Jurkat, Clone E6-1 (cell line): ENCODE measurements around the gene NPHP3.

Experiments
- DNase-seq: peaks from one replicate; pipeline ENCODE4 v3.0.0-alpha.2; 2011; ENCODE audit warnings: low read depth, low spot score
- H3K4me3 ChIP-seq: 2 replicates; pipeline ENCODE4 v1.5.1; 2011; ENCODE audit warnings: mild to moderate bottlenecking, low read length, control low read depth, moderate library complexity

The NPHP3 gene

GRCh38 chr3:132695422-132695821 is 26.8 kb downstream of the NPHP3 start:
- H3K4me3 ChIP-seq = no peak overlapping the region
- DNase-seq = no peak

DNA sequence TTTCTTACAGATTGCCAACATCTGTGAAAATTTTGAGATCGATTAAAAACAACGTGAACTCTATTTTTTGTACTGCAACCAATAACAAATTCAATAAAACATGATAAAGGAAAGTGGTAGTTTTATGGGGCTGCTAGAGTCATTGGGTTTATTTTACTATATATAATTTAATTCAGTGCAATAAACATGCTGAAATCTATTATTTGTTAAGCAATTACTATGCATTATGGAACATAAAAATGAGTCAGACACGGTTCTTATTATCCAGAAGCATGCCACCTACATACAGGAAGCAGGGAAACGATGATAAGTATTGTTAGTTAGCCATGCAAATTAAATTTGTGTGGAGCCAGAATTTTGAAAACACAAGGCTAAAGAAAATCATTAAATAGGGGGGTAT is 27.2 kb downstream of the NPHP3 start:
- no peak for DNase-seq
- H3K4me3 ChIP-seq = no peak overlapping the region

DNA sequence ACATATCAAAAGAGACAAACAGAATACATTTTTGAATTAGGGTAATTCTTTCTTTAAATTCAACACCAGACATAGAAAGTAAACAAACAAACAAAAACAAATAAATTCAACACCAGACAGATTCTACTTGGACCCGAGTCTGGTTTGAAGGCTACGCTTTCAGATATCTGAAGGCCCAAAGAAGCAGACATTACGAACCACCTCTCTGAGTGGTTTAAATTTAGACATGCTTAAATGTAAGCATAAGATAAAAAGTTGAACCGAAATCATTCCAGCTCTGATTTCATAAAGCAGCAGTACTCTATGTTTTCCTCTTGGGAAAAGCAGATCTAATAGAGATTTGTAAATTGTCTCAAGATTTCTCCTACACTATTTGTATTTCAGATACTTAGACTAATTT is 32.2 kb downstream of the NPHP3 start:
- no peak for DNase-seq
- H3K4me3 ChIP-seq = no peak overlapping the region

GRCh38 chr3:132682201-132682600 is 40.0 kb downstream of the NPHP3 start:
- H3K4me3 ChIP-seq = no peak overlapping the region
- DNase-seq = no peak

DNA sequence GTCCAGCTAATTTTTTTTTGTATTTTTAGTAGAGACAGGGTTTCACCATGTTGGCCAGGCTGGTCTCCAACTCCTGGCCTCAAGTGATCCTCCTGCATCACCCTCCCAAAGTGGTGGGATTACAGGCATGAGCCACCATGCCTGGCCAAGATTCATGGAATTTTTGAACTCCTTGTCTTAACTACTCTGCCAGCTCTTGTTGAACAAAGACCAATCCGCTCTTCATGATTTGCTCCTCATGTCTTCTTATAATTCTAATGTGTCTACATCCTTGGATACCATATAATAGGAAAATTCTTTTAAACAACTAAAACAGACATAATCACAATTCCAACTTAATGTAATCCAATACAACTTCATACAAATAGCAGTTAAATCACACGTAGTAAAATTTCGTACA is 40.8 kb downstream of the NPHP3 start:
- no peak for DNase-seq
- H3K4me3 ChIP-seq = no peak overlapping the region

- no peak overlapping the region for H3K4me3 ChIP-seq
- no peak for DNase-seq
Measured at GRCh38 chr3:132679911-132680310, 42.3 kb downstream of the NPHP3 start.

DNA sequence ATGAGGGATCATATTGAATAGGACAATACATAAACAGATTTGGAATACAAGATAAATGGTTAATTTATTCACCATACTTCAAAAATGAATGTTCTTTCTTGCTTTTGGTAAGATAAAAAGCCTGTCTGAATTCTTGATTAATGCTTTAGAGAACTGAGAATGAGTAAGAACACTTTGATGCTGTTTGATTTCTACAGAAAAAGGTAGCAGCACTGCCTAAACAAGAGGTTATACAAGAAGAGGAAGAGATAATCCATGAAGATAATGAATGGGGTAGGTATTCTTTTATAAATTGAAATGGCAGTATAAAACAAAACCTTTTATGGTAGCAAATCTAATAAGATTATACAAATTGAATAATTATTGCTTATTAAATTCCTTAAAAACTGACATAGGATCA is 46.8 kb downstream of the NPHP3 start:
- H3K4me3 ChIP-seq = no peak overlapping the region
- DNase-seq = no peak

- no peak overlapping the region for H3K4me3 ChIP-seq
- DNase-seq = no peak
Measured at GRCh38 chr3:132669256-132669777, 52.9 kb downstream of the NPHP3 start.

DNA sequence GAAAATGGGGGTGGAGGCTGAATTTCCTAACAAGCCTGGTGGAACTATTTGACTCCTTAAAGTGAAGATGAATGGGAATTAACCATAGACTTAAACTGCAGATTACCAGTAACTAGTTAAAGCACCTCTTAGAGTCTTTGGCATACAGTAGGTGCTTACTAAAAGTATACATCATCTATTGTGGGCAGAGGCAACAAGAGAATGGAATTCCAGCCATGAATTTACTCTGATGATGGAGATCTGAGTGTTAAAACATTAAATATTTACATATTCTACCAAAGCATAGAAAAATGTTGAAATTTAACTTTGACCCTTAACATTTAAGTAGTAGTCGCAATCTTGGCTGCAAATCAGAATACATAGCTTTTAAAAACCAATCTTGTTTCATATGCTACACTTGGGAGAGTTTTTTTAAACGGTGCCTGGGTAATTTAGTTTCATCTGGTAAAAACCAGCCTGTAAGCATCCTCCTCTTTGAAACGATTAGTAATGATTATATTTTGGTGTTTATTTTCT is 56.9 kb downstream of the NPHP3 start:
- H3K4me3 ChIP-seq = no peak overlapping the region
- no peak for DNase-seq

GRCh38 chr3:132662212-132662611 is 60.0 kb downstream of the NPHP3 start:
- H3K4me3 ChIP-seq = no peak overlapping the region
- DNase-seq = no peak

DNA sequence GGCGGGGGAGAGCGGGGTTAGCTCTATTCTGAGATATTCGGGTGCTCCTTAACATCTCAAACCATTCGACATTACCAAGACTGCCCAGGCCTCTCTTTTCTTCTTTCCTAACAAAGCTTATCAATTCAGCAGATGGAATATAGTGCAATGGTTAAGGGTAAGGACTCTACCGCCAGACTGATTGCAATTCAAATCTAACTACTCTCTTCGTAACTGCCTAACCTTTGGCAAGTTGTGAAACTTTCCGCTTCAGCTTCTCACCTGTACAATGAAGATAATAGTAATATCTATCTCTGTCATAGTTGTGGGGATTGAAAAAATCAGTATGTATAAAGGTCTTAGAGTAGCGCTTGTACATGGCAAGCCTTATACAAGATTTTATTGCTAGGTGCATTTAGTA is 61.1 kb downstream of the NPHP3 start:
- DNase-seq = no peak
- H3K4me3 ChIP-seq = peak overlapping the region; percentile 90

DNA sequence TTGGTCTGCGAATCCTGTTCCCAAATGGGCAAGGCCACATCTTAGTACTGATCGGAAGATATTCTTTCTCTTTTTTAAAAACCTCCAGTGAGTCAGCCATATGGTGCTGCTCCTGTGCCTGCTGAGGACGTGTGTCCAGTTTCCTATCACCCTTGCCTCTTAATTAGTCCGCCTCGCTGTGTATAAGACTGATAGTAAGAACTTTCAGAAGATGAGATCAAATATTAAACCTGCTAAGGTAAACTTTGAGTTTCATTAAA is 61.5 kb downstream of the NPHP3 start:
- no peak for DNase-seq
- H3K4me3 ChIP-seq = peak overlapping the region; percentile 90

- peak; percentile 55 for DNase-seq
Measured at GRCh38 chr3:132660052-132660810, 62.0 kb downstream of the NPHP3 start, which contains the start of gene UBA5. UBA5 (plus strand) TSS chr3:132660329; CDS start chr3:132660538, 209 bp downstream.

DNA sequence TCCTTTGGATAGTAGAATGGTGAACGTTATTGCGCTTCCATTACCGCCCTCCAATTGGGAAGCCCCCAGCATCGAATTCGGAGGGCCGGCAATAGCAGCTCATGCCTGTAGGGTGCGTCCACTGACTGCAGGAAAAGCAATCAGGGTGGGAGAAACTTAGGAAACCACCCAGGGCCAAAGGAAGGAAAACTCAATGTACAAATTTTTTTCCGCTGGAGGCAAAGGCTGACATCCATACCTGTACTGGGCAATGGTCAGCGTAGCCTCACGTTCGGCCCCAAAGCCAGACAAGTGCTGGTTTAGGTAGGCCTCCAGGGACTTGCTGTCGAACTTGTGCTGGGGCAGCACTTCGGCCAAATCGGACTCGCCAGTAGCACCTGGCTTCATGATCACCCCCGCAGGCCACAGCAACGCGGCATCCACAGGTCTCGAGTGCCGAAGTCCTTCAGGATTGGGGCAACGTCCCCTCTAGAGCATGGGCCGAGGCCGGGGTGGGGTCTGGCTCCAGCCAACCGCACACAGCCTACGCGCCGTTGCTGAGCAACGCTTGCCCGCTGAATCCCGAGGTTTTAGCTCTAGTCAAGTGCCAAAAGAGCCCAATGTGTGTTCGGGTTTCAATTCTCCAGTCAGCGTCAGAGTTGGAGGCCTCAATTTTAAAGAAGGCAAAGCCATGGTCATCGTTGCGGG is 62.7 kb downstream of the NPHP3 start, which contains the start of gene ACAD11:
TSS of gene ACAD11 (minus strand) at position 445 of the 687 bp plus-strand sequence. CDS start at position 387, 58 bp downstream.
- no peak for DNase-seq
- H3K4me3 ChIP-seq = peak within 1 kb of the TSS; percentile 90

More at GRCh38 chr3:132660052-132660810, 62.0 kb downstream of the NPHP3 start, which contains the start of gene UBA5:
- H3K4me3 ChIP-seq = peak within 1 kb of the TSS; percentile 90

GRCh38 chr3:132659000-132659364 is 63.2 kb downstream of the NPHP3 start:
- no peak for DNase-seq
- H3K4me3 ChIP-seq = peak overlapping the region; percentile 90

- no peak overlapping the region for H3K4me3 ChIP-seq
- no peak for DNase-seq
Measured at GRCh38 chr3:132657869-132658747, 64.1 kb downstream of the NPHP3 start.

- no peak overlapping the region for H3K4me3 ChIP-seq
- no peak for DNase-seq
Measured at GRCh38 chr3:132655471-132655870, 66.7 kb downstream of the NPHP3 start.

DNA sequence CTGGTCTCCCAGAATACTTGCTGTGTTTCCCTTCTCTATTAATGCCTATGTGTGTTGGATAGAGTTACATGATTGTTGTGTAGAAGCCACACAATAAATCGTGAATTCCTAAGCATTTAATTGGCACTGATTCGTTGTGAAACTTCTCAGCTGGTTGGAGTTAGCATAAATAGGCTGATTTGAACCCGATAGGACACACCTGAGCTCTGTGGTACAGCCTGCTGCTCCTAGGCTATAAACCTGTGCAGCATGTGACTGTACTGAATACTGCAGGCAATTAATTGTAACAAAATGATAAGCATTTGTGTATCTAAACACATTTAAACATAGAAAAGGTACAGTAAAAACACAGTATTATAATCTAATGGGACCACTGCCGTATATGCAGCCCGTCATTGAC is 67.5 kb downstream of the NPHP3 start:
- no peak for DNase-seq
- H3K4me3 ChIP-seq = no peak overlapping the region

- H3K4me3 ChIP-seq = no peak overlapping the region
- no peak for DNase-seq
Measured at GRCh38 chr3:132654190-132654589, 68.0 kb downstream of the NPHP3 start.
